Measurements from ENCODE around the gene RFNG. TPM values are rescaled to one million over a fixed set of nuclear protein-coding genes. Genes with fewer than 3 reads are reported as not detected.

Gene RFNG
- total and polyA plus RNA-seq, 2 donors (not counting 1 experiment from before 2014, with no cell fraction given), result 30.1 to 44.5 TPM

- Mint-ChIP-seq H3K4me1 (no peaks in the 10 kb centered on the region), H3K27ac (no peak overlapping the region), H3K4me3 (no peak overlapping the region), H3K27me3 (no peaks in the 10 kb centered on the region), H3K9me3 (ENCODE audit: insufficient read depth) (no peaks in the 10 kb centered on the region)
- H3K27ac ChIP-seq (ENCODE audit: low read length in 2 of 2), result no peak overlapping the region
- TF ChIP-seq CTCF (IDR thresholded peaks at IDR 0.05), result no peak
- no peak for TF ChIP-seq EZH2 (IDR thresholded peaks at IDR 0.05; ENCODE audit: borderline replicate concordance, insufficient read depth, low read depth, low read length, poor library complexity, severe bottlenecking)
- intact Hi-C loops (cut with micrococcal nuclease), result loop anchor here (10.0 kb wide), 1 partner anchor 125 kb away; the partner anchor contains the start of gene CCDC57
- H3K9ac ChIP-seq (ENCODE audit: low read length), result no peak overlapping the region
- H2AFZ ChIP-seq (ENCODE audit: insufficient read depth, low read depth, low read length, poor library complexity, severe bottlenecking), result no peak overlapping the region
- ATAC-seq (ENCODE audit: low read depth), result no peak
- ChIA-PET POLR2A (no interaction called here), CTCF (no interaction called here)
- DNase-seq, result no peak
- no peaks in the 10 kb centered on the region for H3K4me1 ChIP-seq (ENCODE audit: control insufficient read depth in 2 of 2, insufficient read depth in 2 of 2, low read length in 2 of 2)
- H4K20me1 ChIP-seq (ENCODE audit: control insufficient read depth, insufficient read depth, low read length, poor library complexity, severe bottlenecking), result no peaks in the 10 kb centered on the region
- peaks cover 0 to 69% of the 10 kb centered on the region in 2 experiments for H3K36me3 ChIP-seq (replicated peaks in 1 of 2; ENCODE audit: control extremely low read depth in 1 of 2, control insufficient read depth in 1 of 2, extremely low read depth in 1 of 2, insufficient read depth in 2 of 2, low read length in 1 of 2)
- no peaks in the 10 kb centered on the region for H3K9me3 ChIP-seq (ENCODE audit: control extremely low read depth in 1 of 3, control insufficient read depth in 2 of 3, insufficient read depth in 1 of 3, low read length in 2 of 3)
- 94% methylated on average over 26 of the region's 29 CpGs for WGBS (ENCODE audit: insufficient coverage)
- H3K4me3 ChIP-seq (ENCODE audit: control extremely low read depth in 1 of 5, extremely low read depth in 1 of 5, insufficient read depth in 1 of 5, low read depth in 2 of 5, low read length in 4 of 5), result no peak overlapping the region
- peaks cover 11% of the 10 kb centered on the region for H3K79me2 ChIP-seq (ENCODE audit: control insufficient read depth, insufficient read depth, low read length)
- H3K4me2 ChIP-seq (replicated peaks; ENCODE audit: low read depth, low read length, poor library complexity, severe bottlenecking), result no peak overlapping the region
- no peaks in the 10 kb centered on the region for H3K27me3 ChIP-seq (replicated peaks in 1 of 4; ENCODE audit: control extremely low read depth in 1 of 4, control insufficient read depth in 3 of 4, insufficient read depth in 4 of 4, low read length in 3 of 4)
These were observed 38.3 kb upstream of the RFNG start for GRCh38 chr17:82089723-82090548.
